ENCODE data around the gene TNK2. TPM values are rescaled to one million over a fixed set of nuclear protein-coding genes. Genes with fewer than 3 reads are reported as not detected.

TNK2 gene
- total and polyA plus RNA-seq, 12 donors = 3.4 to 161 (median 24.7) TPM

DNA sequence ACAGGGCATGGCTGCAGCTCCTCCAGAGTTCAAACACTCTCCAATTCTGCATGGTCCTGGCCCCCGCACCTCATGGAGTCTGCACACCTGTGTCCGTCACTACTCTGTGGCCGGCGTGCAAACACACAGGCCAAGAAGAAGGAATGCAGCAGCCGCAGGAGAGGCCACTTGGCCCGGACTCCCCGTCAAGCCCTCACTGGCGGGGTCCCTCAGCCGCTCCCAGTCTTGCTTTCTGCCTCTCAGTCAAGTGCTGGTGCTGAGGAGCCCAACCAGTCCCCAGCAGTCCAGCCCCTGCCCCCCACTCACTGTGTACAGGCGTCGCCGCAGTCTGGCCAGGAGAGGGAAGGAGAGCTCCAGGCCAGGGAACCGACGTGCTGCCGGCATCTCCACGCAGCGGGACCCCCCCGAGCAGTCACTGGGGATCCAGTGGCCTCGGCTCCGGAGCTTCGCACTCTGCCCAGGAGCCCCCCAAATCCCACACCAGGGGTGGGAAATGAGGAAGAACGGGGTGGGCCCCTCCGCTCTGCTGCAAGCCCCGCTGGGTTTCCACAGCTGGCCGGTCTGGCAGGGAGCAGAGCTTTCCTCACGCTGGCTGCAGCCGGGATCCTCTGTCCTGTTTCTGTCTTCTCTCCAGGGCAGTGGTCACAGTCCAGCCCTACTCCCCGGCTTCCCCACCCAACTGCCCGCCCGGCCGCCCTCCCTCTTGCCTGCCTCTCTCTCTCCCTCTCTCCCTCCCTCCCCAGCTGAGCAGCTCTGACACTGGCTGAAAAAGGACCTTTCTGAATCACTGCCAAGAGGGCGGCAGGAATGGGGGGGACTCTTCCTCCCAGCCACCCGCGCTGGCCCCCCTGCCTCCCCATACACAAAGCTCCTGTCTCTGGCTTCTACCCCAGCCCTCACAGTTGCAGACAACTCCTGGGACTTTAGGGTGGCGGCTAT, 16.0 kb downstream of the TNK2 start:
- 53 to 63% (median 56%) methylated on average over 10 to 35 of the region's 35 CpGs for WGBS, 4 donors
- H3K27me3 ChIP-seq = no peaks in the 10 kb centered on the region
- peaks cover 0 to 4% of the 10 kb centered on the region in 2 donors for H3K36me3 ChIP-seq (replicated peaks in 1 of 2)
- DNase-seq = peak in 4 of 7 donors; percentile 31 to 82 (median 46)
- no peak for TF ChIP-seq POLR2A (IDR thresholded peaks at IDR 0.05)
- TF ChIP-seq CTCF (IDR thresholded peaks at IDR 0.05) = no peak
- peaks cover 24 to 44% of the 10 kb centered on the region in 2 donors for H3K4me1 ChIP-seq (replicated peaks in 1 of 2)
- intact Hi-C loops (cut with DNase I) = loop anchor here in 1 of 2 donors (2.0 kb wide), 1 partner anchor 28 kb away; no protein-coding TSS in a partner anchor
- H3K27ac ChIP-seq = peak overlapping the region in 2 of 5 donors; percentile 26 to 91
- no peaks in the 10 kb centered on the region for H3K9me3 ChIP-seq (replicated peaks in 1 of 3)
- H3K4me3 ChIP-seq = peak overlapping the region in 1 of 4 donors; percentile 12

- intact Hi-C loops (cut with DNase I) = loop anchor here in 1 of 2 donors (2.0 kb wide), 1 partner anchor 27 kb away; no protein-coding TSS in a partner anchor
- peaks cover 17 to 36% of the 10 kb centered on the region in 2 donors for H3K4me1 ChIP-seq (replicated peaks in 1 of 2)
- WGBS, 4 donors = 82 to 86% (median 84%) methylated on average over 11 to 19 of the region's 19 CpGs
Observed at GRCh38 chr3:195891431-195892104, 16.8 kb downstream of the TNK2 start.

DNA sequence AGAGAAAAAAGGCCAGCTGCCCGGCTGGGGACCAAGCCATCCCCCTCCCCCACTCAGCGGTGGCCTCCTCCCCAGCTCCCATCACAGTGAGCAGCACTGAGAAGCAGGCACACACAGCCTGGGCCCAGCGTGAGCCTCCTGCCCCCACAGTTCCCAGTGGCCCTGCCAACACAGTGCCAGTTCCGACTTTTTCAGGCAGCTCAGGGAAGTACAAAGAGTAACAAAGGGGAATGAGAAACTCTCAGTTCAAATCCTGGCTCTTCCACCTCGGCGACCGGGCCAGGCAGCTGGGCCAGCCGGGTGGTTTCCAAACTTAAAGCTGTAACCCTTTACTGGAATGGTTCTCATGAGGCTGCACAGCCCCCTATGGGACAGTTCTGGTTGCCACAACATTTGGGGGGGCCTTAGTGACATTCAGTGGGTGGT, 18.5 kb downstream of the TNK2 start:
- Histone ChIP-seq H3K9me3 (replicated peaks in 1 of 3) (no peaks in the 10 kb centered on the region), H3K4me3 (no peak overlapping the region), H3K27ac (no peak overlapping the region), H3K4me1 (replicated peaks in 1 of 2) (peaks cover 2 to 29% of the 10 kb centered on the region in 2 donors), H3K36me3 (replicated peaks in 1 of 2) (peaks cover 0 to 5% of the 10 kb centered on the region in 2 donors), H3K27me3 (no peaks in the 10 kb centered on the region)
- DNase-seq = no peak
- 63 to 80% (median 70%) methylated on average over 4 to 8 of the region's 8 CpGs for WGBS, 4 donors
- TF ChIP-seq POLR2A (IDR thresholded peaks at IDR 0.05) = no peak
- TF ChIP-seq CTCF (IDR thresholded peaks at IDR 0.05) = no peak
- intact Hi-C loops (cut with DNase I) = no loop called here

More at GRCh38 chr3:195891431-195892104, 16.8 kb downstream of the TNK2 start:
- Histone ChIP-seq H3K9me3 (replicated peaks in 1 of 3) (no peaks in the 10 kb centered on the region), H3K36me3 (replicated peaks in 1 of 2) (peaks cover 0 to 4% of the 10 kb centered on the region in 2 donors), H3K27ac (no peak overlapping the region), H3K27me3 (no peaks in the 10 kb centered on the region), H3K4me3 (peak overlapping the region in 1 of 4 donors; percentile 12)
- no peak for DNase-seq
- TF ChIP-seq CTCF (IDR thresholded peaks at IDR 0.05) = no peak
- TF ChIP-seq POLR2A (IDR thresholded peaks at IDR 0.05) = no peak

All from adrenal gland (tissue), 12 donors.